ENCODE results near the gene CFAP53.
"Not testable (repeated sequence)": the region's sequence is repeated elsewhere in the genome, so short reads cannot be mapped to it uniquely, and the experiment has no call there.

The CFAP53 gene, protein sequence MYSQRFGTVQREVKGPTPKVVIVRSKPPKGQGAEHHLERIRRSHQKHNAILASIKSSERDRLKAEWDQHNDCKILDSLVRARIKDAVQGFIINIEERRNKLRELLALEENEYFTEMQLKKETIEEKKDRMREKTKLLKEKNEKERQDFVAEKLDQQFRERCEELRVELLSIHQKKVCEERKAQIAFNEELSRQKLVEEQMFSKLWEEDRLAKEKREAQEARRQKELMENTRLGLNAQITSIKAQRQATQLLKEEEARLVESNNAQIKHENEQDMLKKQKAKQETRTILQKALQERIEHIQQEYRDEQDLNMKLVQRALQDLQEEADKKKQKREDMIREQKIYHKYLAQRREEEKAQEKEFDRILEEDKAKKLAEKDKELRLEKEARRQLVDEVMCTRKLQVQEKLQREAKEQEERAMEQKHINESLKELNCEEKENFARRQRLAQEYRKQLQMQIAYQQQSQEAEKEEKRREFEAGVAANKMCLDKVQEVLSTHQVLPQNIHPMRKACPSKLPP
- 0.62 to 2.7 (median 0.80) reads per million in 4 donors for total RNA-seq

GRCh38 chr18:50266248-50266704, at the start of gene CFAP53:
TSS of gene CFAP53 (minus strand) at chr18:50266495. CDS start at chr18:50266404, 91 bp downstream.
- DNase-seq: peak; percentile 65 to 87 (median 71)

DNA sequence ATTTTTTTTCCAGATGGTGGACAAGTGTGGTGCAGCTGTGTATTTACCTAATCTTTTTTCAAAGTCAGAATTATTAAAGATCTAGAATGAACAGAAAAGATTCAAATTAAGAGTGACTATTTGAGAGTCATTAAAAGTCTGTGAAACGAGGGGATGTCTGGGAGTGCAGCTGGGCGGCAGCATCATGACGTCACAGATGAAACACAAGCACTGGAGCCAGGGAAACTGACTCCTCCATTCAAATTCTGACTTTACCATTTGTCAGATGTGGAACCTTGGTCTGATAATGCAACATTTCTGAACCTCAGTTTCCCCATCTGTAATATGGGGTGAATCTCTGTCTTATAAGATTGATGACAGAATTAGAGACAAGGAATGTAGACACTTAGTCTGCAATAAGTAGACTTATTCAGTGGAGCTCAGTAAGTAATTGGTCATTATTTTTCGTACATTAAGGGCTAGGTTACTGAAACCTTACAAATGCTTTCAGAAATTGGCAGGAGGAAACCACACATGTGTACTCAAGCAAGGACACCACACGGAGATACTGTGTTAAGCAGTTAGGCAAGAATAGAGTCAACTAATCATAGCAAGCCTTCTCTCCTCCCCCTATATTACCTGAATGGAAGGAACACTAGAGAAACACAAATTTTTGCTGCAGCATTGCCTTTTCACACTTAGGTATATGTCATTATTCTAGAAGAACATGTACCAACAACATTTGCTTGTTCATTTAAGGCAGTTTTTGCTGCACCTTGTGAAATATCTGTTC, 49.0 kb upstream of the CFAP53 start:
- no peak for DNase-seq

- no peak for DNase-seq
These were observed 47.7 kb upstream of the CFAP53 start for GRCh38 chr18:50313873-50314460.

- no peak for DNase-seq
These were observed 46.8 kb upstream of the CFAP53 start for GRCh38 chr18:50313031-50313607.

GRCh38 chr18:50312296-50313030, 46.2 kb upstream of the CFAP53 start:
- no peak for DNase-seq

DNA sequence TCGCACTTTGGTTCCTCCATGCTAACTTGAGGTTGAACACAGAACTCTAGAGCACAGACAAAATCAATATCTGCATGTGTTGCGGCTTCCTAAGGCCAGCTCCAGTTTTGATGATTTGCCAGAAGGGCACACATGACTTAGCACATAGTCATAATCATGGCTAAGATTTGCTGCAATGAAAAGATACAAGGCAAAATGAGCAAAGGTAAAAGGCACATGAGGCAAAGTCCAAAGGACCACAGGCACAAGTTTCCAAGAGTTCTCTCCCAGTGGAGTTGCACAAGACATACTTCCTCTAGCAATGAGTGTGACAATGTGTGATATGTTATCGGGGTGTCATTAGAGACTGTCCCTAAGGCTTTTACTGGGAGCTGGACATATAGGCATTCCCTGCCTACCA, 45.4 kb upstream of the CFAP53 start:
- no peak for DNase-seq

GRCh38 chr18:50310080-50310479, 43.8 kb upstream of the CFAP53 start:
- DNase-seq: no peak

DNA sequence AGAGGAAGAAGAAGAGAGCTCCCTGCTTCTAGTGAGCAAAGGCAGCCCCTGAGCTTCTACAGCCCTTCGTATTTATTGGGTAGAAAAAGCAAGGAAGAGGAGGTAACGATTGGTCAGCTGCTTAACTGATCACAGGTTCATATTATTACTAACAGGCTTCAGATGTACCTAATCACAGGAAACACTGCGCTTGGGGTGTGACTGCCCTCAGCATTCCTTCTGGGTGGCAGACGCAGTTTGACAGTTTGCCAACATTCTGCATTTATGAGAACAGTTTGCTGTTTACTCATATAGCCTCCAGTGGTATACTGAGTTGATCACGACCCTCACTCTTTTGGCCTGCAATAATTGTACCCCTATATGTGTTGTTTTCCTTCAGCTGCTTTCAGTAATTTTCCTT, 42.6 kb upstream of the CFAP53 start:
- DNase-seq: not testable (repeated sequence)

DNA sequence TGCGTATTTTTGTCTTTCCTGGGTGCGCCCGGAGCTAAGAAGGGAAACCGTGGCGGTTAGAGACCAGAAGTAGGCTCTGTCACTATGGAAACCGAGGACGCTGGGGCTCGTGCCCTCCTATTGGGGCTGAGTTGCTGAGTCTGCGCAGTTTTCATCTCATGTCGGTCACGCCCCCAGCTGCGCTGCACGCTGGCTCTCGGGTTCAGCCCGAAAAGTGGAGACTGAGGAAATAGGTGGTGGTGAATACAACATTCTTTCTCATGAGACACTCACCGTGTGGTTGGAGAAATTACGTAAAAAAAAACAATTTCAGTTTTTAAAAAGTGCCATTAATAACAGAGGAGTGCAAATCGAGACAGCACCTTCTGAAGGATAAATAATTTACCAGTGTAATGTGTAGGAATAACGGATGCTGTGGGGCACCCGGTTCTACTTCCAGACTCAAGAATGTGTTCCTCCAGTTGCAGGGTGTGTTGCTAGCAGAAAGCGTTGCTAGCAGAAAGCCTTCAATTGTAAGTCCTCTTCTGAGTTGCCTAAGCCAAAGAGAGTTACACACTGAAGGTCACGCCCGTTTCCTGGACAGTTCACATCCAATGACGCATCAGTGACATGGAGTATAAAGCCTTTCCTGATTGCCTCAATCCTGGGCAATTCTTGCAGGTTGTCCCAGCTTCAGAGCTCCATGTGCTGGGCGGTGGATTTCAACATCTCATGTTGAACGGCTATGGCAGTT, 41.6 kb upstream of the CFAP53 start:
- peak; percentile 75 to 93 (median 89) for DNase-seq

DNA sequence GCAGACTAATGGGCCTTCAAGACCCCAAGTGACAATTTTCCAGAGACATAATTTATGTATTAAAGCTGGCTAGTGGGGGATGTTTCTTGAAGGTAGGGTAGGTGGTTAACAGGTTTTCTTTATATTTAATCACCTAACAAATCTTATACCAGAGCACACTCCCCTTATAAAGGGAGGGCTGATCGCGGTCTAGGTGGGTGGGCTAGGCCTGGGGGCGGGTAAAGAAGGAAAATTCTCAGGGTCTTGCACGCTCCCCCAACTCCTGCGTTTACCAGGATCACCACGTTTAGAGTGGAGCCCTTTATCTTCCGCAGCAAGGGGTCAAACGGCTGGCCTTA, 41.1 kb upstream of the CFAP53 start:
- DNase-seq: no peak

GRCh38 chr18:50306944-50307343, 40.6 kb upstream of the CFAP53 start:
- no peak for DNase-seq

GRCh38 chr18:50301074-50301473, 34.8 kb upstream of the CFAP53 start:
- DNase-seq: no peak

DNA sequence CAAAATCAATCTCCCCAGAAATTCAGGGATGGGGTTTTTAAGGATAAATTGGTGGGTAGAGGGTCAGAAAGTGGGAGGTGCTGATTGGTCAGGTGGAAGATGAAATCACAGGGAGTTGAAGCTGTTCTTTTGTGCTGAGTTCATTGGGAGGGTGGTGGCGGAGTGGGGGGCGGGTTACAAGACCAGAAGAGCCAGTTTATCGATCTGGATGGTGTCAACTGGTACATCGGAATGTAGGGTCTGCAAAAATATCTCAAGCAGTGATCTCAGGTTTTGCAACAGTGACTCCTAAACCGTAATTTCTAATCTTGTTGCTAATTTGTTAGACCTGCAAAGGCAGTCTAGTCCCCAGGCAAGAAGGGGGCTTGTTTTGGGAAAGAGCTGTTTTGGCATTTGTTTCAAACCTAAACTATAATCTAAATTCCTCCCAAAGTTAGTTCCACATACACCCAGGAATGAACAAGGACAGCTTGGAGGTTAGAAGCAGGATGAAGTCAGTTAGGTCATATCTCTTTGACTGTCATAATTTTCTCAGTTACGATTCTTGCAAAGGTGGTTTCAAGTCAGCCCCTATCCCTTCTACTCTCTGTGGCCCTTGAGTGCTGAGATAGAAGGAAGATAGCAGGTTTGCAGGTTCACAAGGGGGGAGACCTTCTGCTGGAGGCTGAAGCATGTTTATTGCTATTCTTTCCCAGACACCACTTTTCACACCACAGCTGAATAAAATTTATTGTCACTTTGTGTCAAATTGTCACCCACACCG, 33.5 kb upstream of the CFAP53 start:
- no peak for DNase-seq

GRCh38 chr18:50298443-50299284, 32.4 kb upstream of the CFAP53 start:
- DNase-seq: no peak

DNA sequence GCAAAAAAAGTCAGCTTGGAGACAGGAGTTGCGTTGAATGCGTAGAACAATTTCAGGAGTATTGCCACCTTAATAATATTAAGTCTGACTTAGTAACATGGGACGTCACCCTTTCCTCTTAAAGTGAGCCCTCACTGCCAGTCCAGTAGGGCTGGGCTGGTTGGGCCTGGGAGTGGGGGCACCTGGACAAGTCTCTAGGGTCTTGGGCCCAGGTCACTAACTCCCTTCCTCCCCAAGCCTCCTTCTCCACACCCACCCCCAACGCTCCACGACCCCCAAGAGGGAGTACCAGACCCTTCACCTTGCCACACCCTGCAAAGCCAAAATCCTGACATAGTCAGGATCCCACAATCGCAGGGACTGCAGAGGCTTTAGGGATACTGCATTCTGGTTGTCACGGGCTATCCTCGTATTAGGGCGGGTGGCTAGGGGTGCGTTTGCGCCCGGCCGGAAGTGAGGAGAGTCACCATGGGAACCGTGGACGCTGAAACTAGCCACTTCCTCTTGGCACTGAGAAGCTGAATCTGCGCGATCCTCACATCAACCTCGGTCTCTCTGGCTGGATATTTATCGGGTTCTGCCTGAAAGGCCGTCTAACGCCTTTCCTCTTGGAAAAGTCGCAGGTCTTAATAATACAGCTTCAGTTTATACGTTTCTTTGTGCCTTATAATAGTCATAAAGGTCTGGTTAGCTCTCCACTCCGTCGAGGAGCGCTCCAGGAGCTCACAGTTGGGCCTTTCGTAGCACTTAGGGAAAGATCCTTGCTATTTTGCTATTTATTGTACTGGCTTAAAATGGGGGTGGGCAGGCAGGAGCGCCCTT, 31.5 kb upstream of the CFAP53 start:
- DNase-seq: peak in 4 of 5 donors; percentile 36 to 82 (median 58)

GRCh38 chr18:50293039-50293438, 26.7 kb upstream of the CFAP53 start:
- DNase-seq: no peak

DNA sequence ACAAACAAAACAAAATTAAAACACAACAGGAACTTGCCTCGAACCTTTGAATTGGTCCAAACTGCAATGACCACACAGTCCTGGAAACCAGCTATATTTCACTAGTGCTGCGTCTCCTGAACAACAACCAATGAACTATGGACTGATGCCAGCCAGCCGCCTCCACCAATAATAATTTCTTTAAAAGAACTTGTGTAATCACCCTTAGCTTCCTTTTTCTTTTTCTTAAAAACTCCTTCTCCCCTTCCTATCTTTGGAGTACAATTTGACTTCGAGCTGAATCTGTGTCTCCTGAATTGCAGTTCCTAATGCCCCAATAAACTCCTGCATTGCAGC, 22.8 kb upstream of the CFAP53 start:
- no peak for DNase-seq

DNA sequence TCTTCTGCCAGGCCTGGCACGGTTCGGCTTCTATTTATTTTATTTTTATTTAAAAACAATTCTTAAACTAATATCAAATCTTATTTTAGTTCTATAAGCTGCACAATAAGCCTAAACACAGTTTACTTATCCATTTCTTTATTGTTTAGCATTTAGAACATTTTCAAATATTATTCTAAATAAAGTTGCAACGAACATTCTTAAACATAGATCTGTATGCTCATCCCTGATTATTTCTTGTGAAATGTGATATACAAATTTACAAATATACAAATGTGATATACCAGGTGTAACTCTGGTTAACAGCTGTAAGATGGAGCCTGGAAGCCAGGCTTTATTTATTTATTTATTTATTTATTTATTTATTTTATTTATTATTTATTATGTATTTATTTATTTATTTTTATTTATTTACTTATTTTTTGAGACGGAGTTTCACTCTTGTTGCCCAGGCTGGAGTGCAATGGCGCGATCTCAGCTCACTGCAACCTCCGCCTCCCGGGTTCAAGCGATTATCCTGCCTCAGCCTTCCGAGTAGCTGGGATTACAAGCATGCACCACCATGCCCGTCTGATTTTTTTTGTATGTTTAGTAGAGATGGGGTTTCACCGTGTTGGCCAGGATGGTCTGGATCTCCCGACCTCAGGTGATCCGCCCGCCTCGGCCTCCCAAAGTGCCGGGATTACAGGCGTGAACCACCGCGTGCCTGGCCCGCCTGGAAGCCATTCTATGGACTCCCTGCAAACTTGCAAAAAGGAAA, 22.2 kb upstream of the CFAP53 start:
- DNase-seq: not testable (repeated sequence)

Data from T-helper 1 cell (primary cell).